WTC11 (cell line): ENCODE results near the gene NCKAP5. TPM values are rescaled to one million over a fixed set of nuclear protein-coding genes. Genes with fewer than 3 reads are reported as not detected.

Experiments used
- ATAC-seq: fragments of 200-7000 bp; cut with Tn5 transposase; 2 replicates; pipeline ENCODE4 v1.10.0; 2021; ENCODE audit warnings: mild to moderate bottlenecking, moderate library complexity
- CTCF ChIA-PET: fragments of 300-600 bp; sonication (Branson Sonifier 250); formaldehyde crosslinking; loops from one replicate; lab custom pipeline; 2021; ENCODE audit warnings: antibody characterized with exemption; lab: Charles Lee
- POLR2A ChIA-PET: fragments of 350-600 bp; sonication (Branson Sonifier 250); formaldehyde crosslinking; loops from one replicate; lab custom pipeline; 2021; ENCODE audit warnings: antibody characterized with exemption; lab: Charles Lee
- DNase-seq: peaks from one replicate; pipeline ENCODE4 v3.0.0; 2021; ENCODE audit warnings: low spot score
- H3K27ac Mint-ChIP-seq: 2 replicates; pipeline ENCODE4 v1.8.0; 2021; ENCODE audit warnings: mixed read lengths
- H3K27me3 Mint-ChIP-seq: 2 replicates; pipeline ENCODE4 v1.8.0; 2021; ENCODE audit warnings: low read depth, mild to moderate bottlenecking, moderate library complexity, mixed read lengths
- H3K36me3 Mint-ChIP-seq: 2 replicates; pipeline ENCODE4 v1.8.0; 2021; ENCODE audit warnings: mixed read lengths
- H3K4me1 Mint-ChIP-seq: 2 replicates; pipeline ENCODE4 v1.8.0; 2022; ENCODE audit warnings: mixed read lengths
- H3K4me3 Mint-ChIP-seq: 2 replicates; pipeline ENCODE4 v1.8.0; 2021; ENCODE audit warnings: mild to moderate bottlenecking, moderate library complexity, mixed read lengths
- H3K9me3 Mint-ChIP-seq: 2 replicates; pipeline ENCODE4 v1.8.0; 2021; ENCODE audit warnings: mixed read lengths
- ARID4B ChIP-seq: sonication (generic); formaldehyde crosslinking; IDR thresholded peaks from 2 replicates; pipeline ENCODE4 v1.8.0; 2023; ENCODE audit warnings: missing genetic modification reagents, mild to moderate bottlenecking, borderline replicate concordance
- E2F5 ChIP-seq: sonication (generic); formaldehyde crosslinking; IDR thresholded peaks from 2 replicates; pipeline ENCODE4 v1.8.1; 2022; ENCODE audit warnings: mild to moderate bottlenecking, moderate library complexity, missing genetic modification reagents
- FOXJ3 ChIP-seq: sonication (generic); formaldehyde crosslinking; IDR thresholded peaks from 2 replicates; pipeline ENCODE4 v1.9.0; 2021; ENCODE audit warnings: missing genetic modification reagents, mild to moderate bottlenecking, borderline replicate concordance
- HMGA2 ChIP-seq: fragments of 250-450 bp; sonication (Bioruptor Pico); IDR thresholded peaks from 2 replicates; pipeline ENCODE4 v1.4.0; 2021; ENCODE audit warnings: mild to moderate bottlenecking, moderate library complexity
- IRF2 ChIP-seq: sonication (generic); formaldehyde crosslinking; IDR thresholded peaks from 2 replicates; pipeline ENCODE4 v1.8.0; 2022; ENCODE audit warnings: low read depth, missing genetic modification reagents, borderline replicate concordance
- JAZF1 ChIP-seq: fragments of 250-450 bp; sonication (Bioruptor Pico); IDR thresholded peaks from 2 replicates; pipeline ENCODE4 v1.9.0; 2021; ENCODE audit warnings: moderate library complexity, mild to moderate bottlenecking, inconsistent platforms
- MLX ChIP-seq: sonication (generic); formaldehyde crosslinking; IDR thresholded peaks from 2 replicates; pipeline ENCODE4 v1.8.1; 2023; ENCODE audit warnings: mild to moderate bottlenecking, missing genetic modification reagents, moderate library complexity
- NFYB ChIP-seq: sonication (generic); formaldehyde crosslinking; conservative IDR thresholded peaks from 2 replicates; pipeline ENCODE4 v1.8.0; 2022; ENCODE audit warnings: low read depth, missing genetic modification reagents
- NR2C2 ChIP-seq: sonication (generic); formaldehyde crosslinking; IDR thresholded peaks from 2 replicates; pipeline ENCODE4 v1.8.0; 2022; ENCODE audit warnings: mild to moderate bottlenecking, missing genetic modification reagents
- OVOL2 ChIP-seq: fragments of 250-450 bp; sonication (Bioruptor Pico); IDR thresholded peaks from 2 replicates; pipeline ENCODE4 v1.9.0; 2021; ENCODE audit warnings: mild to moderate bottlenecking, borderline replicate concordance
- RELA ChIP-seq: sonication (generic); formaldehyde crosslinking; IDR thresholded peaks from 2 replicates; pipeline ENCODE4 v1.8.1; 2022; ENCODE audit warnings: missing genetic modification reagents, mild to moderate bottlenecking, borderline replicate concordance
- SMAD4 ChIP-seq: sonication (generic); formaldehyde crosslinking; IDR thresholded peaks from 2 replicates; pipeline ENCODE4 v1.8.0; 2022; ENCODE audit warnings: mild to moderate bottlenecking, missing genetic modification reagents
- SOX15 ChIP-seq: fragments of 250-450 bp; sonication (Bioruptor Pico); IDR thresholded peaks from 2 replicates; pipeline ENCODE4 v1.9.0; 2021; ENCODE audit warnings: mild to moderate bottlenecking
- USF2 ChIP-seq: sonication (generic); formaldehyde crosslinking; IDR thresholded peaks from 2 replicates; pipeline ENCODE4 v1.8.1; 2023; ENCODE audit warnings: mild to moderate bottlenecking, missing genetic modification reagents, moderate library complexity
- ZMAT4 ChIP-seq: fragments of 250-450 bp; sonication (Bioruptor Pico); IDR thresholded peaks from 2 replicates; pipeline ENCODE4 v1.9.0; 2021; ENCODE audit warnings: mild to moderate bottlenecking
- ZNF281 ChIP-seq: sonication (generic); formaldehyde crosslinking; IDR thresholded peaks from 2 replicates; pipeline ENCODE4 v1.8.0; 2023; ENCODE audit warnings: mild to moderate bottlenecking, missing genetic modification reagents
- ZNF317 ChIP-seq: sonication (generic); formaldehyde crosslinking; IDR thresholded peaks from 2 replicates; pipeline ENCODE4 v1.8.1; 2023; ENCODE audit warnings: low read depth, mild to moderate bottlenecking, moderate library complexity, missing genetic modification reagents, borderline replicate concordance
- ZNF532 ChIP-seq: fragments of 250-450 bp; sonication (Bioruptor Pico); IDR thresholded peaks from 2 replicates; pipeline ENCODE4 v1.9.0; 2021; ENCODE audit warnings: mild to moderate bottlenecking, borderline replicate concordance
- ZNF671 ChIP-seq: fragments of 250-450 bp; sonication (Bioruptor Pico); IDR thresholded peaks from 2 replicates; pipeline ENCODE4 v1.8.0; 2021; ENCODE audit warnings: mild to moderate bottlenecking
- total RNA-seq: library from RNA; stranded (reverse); gene quantifications from 3 replicates; pipeline ENCODE4 v1.2.3, GENCODE V29; 2021

Gene NCKAP5
- total RNA-seq, 1 experiment from 2014 or later = 0.55 TPM

GRCh38 chr2:132773331-132773730 is 794.9 kb downstream of the NCKAP5 start (continued):
- TF ChIP-seq ZNF532 (CRISPR knock-in tag) (no peak), E2F5 (CRISPR knock-in tag) (no peak), ZNF281 (CRISPR knock-in tag) (no peak), SMAD4 (CRISPR knock-in tag) (no peak), JAZF1 (no peak)

- ATAC-seq = no peak
- H3K4me1 Mint-ChIP-seq = peaks cover 8% of the 10 kb centered on the region
- no peak for TF ChIP-seq FOXJ3 (CRISPR knock-in tag)
- TF ChIP-seq ZMAT4 (CRISPR knock-in tag) = no peak
- no peak for TF ChIP-seq SOX15
- TF ChIP-seq OVOL2 (CRISPR knock-in tag) = no peak
- no peak for TF ChIP-seq ZNF317
- no peak for TF ChIP-seq USF2 (CRISPR knock-in tag)
- TF ChIP-seq RELA (CRISPR knock-in tag) = no peak
- TF ChIP-seq IRF2 = no peak
- no peak for TF ChIP-seq ARID4B (CRISPR knock-in tag)
- no peak for TF ChIP-seq NR2C2
- TF ChIP-seq HMGA2 (CRISPR knock-in tag) = no peak
- no peak for TF ChIP-seq ZNF671 (CRISPR knock-in tag)
- TF ChIP-seq NFYB (CRISPR knock-in tag) = no peak
- no peak for TF ChIP-seq MLX (CRISPR knock-in tag)
- TF ChIP-seq, all 79 proteins: peak for 0
- Mint-ChIP-seq H3K9me3 (peaks cover 10% of the 10 kb centered on the region), H3K4me3 (no peak overlapping the region), H3K27me3 (no peaks in the 10 kb centered on the region), H3K36me3 (peaks cover 3% of the 10 kb centered on the region; the same call in 1 of the 2 replicates), H3K27ac (no peak overlapping the region)
- ChIA-PET CTCF (no interaction called here), POLR2A (no interaction called here)
- DNase-seq = no peak
Observed at GRCh38 chr2:132772340-132772739, 795.9 kb downstream of the NCKAP5 start.
